Heart right ventricle (tissue), 16 donors: Measurements from ENCODE around the gene RASAL2. TPM values are rescaled to one million over a fixed set of nuclear protein-coding genes. Genes with fewer than 3 reads are reported as not detected.

ENCODE experiments used
- ATAC-seq, 8 donors: fragments of 200-7000 bp; cut with Tn5 transposase; one replicate each; pipeline ENCODE4 v1.9.1; 2020; ENCODE audit warnings: mild to moderate bottlenecking in 8 of 8, moderate library complexity in 8 of 8, moderate number of reproducible peaks in 1 of 8
- DNase-seq, 2 donors: peaks; one replicate each; pipeline ENCODE4 v3.0.0-alpha.2; 2020
- H3K27ac ChIP-seq, 10 donors: fragments of 200-600 bp; sonication (generic) in 2 of 10; one replicate each; pipeline versions ENCODE4 v1.5.0 to v1.8.0; 2020 to 2022; ENCODE audit warnings: mild to moderate bottlenecking in 3 of 10
- H3K27me3 ChIP-seq, 7 donors: fragments of 200-600 bp; one replicate each; pipeline ENCODE4 v1.8.0; 2021 to 2022; ENCODE audit warnings: mild to moderate bottlenecking in 2 of 7
- H3K36me3 ChIP-seq, 9 donors: fragments of 200-600 bp; sonication (generic) in 1 of 9; one replicate each; pipeline versions ENCODE4 v1.5.0 to v1.8.0; 2020 to 2022; ENCODE audit warnings: mild to moderate bottlenecking in 2 of 9
- H3K4me1 ChIP-seq, 9 donors: fragments of 200-600 bp; sonication (generic) in 1 of 9; one replicate each; pipeline versions ENCODE4 v1.5.0 to v1.8.0; 2020 to 2022; ENCODE audit warnings: mild to moderate bottlenecking in 4 of 9
- H3K4me3 ChIP-seq, 10 donors: fragments of 200-600 bp; sonication (generic) in 2 of 10; one replicate each; pipeline versions ENCODE4 v1.5.0 to v1.8.0; 2020 to 2022; ENCODE audit warnings: mild to moderate bottlenecking in 7 of 10, moderate library complexity in 2 of 10
- H3K9me3 ChIP-seq, 11 donors: fragments of 200-600 bp in 10 of 11; sonication (generic) in 2 of 11; one replicate each; pipeline versions ENCODE4 v1.5.0 to v1.8.0; 2013 to 2022; ENCODE audit warnings: mild to moderate bottlenecking in 2 of 11, control low read depth in 1 of 11, moderate library complexity in 1 of 11
- CTCF ChIP-seq, 9 donors: fragments of 200-600 bp; sonication (generic) in 2 of 9; IDR thresholded peaks; one replicate each; pipeline versions ENCODE4 v1.5.0 to v1.8.0; 2021 to 2022; ENCODE audit warnings: antibody characterized with exemption in 9 of 9, mild to moderate bottlenecking in 5 of 9, moderate library complexity in 1 of 9
- WGBS, 2 donors: extraction: QIAGEN DNeasy Blood & Tissue Kit; methylation state at CpG; one replicate each; pipeline ENCODE4 v1.1.7; 2013; ENCODE audit warnings: inconsistent platforms in 1 of 2; 5-methylcytosine and 5-hydroxymethylcytosine counted together
- intact Hi-C, 10 donors: fragments of 100-400 bp; cut with DNase I; formaldehyde crosslinking; loops; one replicate each; pipeline versions ENCODE4 v1.11.1 to v1.14.2; 2022
- polyA plus RNA-seq, 2 donors: library from polyadenylated mRNA; stranded (reverse); fragments of 200-250 nt; gene quantifications; one replicate each; pipeline ENCODE4 v1.2.3, GENCODE V29; 2013
- total RNA-seq, 10 donors: library from RNA; stranded (reverse); fragmentation: NEBNext Ultra II Directional in 3 of 10; extraction: Animal tissue kit (Norgen Biotek cat#: 25700) in 3 of 10; gene quantifications; one replicate each; pipeline versions ENCODE4 v1.2.1 to v1.2.4, GENCODE V29; 2021 to 2023
- donor health status: Arrhythmogenic right ventricular cardiomyopathy.
- donor health status: ischemic (EF 13 %, LVEDD 7.1; RV severe dilation, severe dysfunction).
- donor health status: healthy with polysubstance abuse.
- donor health status: DM: no; HTN: yes; CAD: no.
- donor health status: DM: no; HTN: no; CAD: no.
- donor health status: ischemic (EF 25% LVEDD 6.9; RV normal size, moderate dysfunction).
- donor health status: ischemic (EF 25% LVEDD 5.7; RV mildly dilated, moderate dysfunction).
- donor health status: healthy.
- donor health status: DM: yes; HTN: yes; CAD: no.
- donor health status: Ischemic cardiomyopathy.
- donor health status: ischemic (EF 35%, LVEDD 5.7; RV mildly dilated, moderate dysfunction).
- donor health status: nonischemic (EF 11% LVEDD 7.7; RV severe dilation, severe dysfunction).
- donor health status: DM: yes; HTN: yes; CAD: no.
- donor health status: PGD.
- donor health status: ischemic (EF 29% LVEDD 5.4; RV normal size, mild dysfunction).
- donor health status: nonischemic (EF 23%, LVEDD 6.1; RV moderate dilation, normal function).

Gene RASAL2
- total and polyA plus RNA-seq, 12 donors = 3.5 to 59.8 (median 36.2) TPM

GRCh38 chr1:178464566-178464965 lies 370.7 kb downstream of the RASAL2 start:
- Histone ChIP-seq H3K27me3 (no peaks in the 10 kb centered on the region), H3K4me3 (no peak overlapping the region), H3K36me3 (peaks cover 0 to 66% (median 32%) of the 10 kb centered on the region in 9 donors), H3K9me3 (no peaks in the 10 kb centered on the region), H3K4me1 (peaks cover 0 to 20% (median 6%) of the 10 kb centered on the region in 9 donors), H3K27ac (no peak overlapping the region)
- no peak for DNase-seq
- no peak for ATAC-seq
- intact Hi-C loops = loop anchor here in 1 of 10 donors (5.0 kb wide), 1 partner anchor 152 kb away; no protein-coding TSS in a partner anchor
- no peak for TF ChIP-seq CTCF (IDR thresholded peaks at IDR 0.05)

- Histone ChIP-seq H3K9me3 (no peaks in the 10 kb centered on the region), H3K4me3 (no peak overlapping the region), H3K27ac (no peak overlapping the region), H3K4me1 (peaks cover 0 to 16% (median 6%) of the 10 kb centered on the region in 9 donors), H3K27me3 (no peaks in the 10 kb centered on the region), H3K36me3 (peaks cover 0 to 69% (median 32%) of the 10 kb centered on the region in 9 donors)
- DNase-seq = no peak
- no peak for TF ChIP-seq CTCF (IDR thresholded peaks at IDR 0.05)
- no peak for ATAC-seq
- intact Hi-C loops = no loop called here
Observed at GRCh38 chr1:178465011-178465410, 371.1 kb downstream of the RASAL2 start.

GRCh38 chr1:178467837-178468236 lies 373.9 kb downstream of the RASAL2 start:
- no peak for TF ChIP-seq CTCF (IDR thresholded peaks at IDR 0.05)
- H3K27me3 ChIP-seq = no peaks in the 10 kb centered on the region
- intact Hi-C loops = no loop called here
- ATAC-seq = peak in 1 of 8 donors; percentile 39
- no peak overlapping the region for H3K4me3 ChIP-seq
- DNase-seq = no peak
- H3K9me3 ChIP-seq = no peaks in the 10 kb centered on the region
- peaks cover 0 to 6% (median 0%) of the 10 kb centered on the region in 9 donors for H3K4me1 ChIP-seq
- H3K27ac ChIP-seq = no peak overlapping the region
- H3K36me3 ChIP-seq = peaks cover 0 to 97% (median 32%) of the 10 kb centered on the region in 9 donors

- H3K27ac ChIP-seq = no peak overlapping the region
- ATAC-seq (peak in 3 of 8 donors; percentile 24 to 33 (median 25)), DNase-seq (no peak)
- no peaks in the 10 kb centered on the region for H3K9me3 ChIP-seq
- H3K36me3 ChIP-seq = peaks cover 0 to 100% (median 37%) of the 10 kb centered on the region in 9 donors
- no peaks in the 10 kb centered on the region for H3K27me3 ChIP-seq
- H3K4me1 ChIP-seq = peaks cover 0 to 6% (median 0%) of the 10 kb centered on the region in 9 donors
- 47 to 51% methylated on average over 5 of the region's 5 CpGs for WGBS, 2 donors
- intact Hi-C loops = no loop called here
- TF ChIP-seq CTCF (IDR thresholded peaks at IDR 0.05) = no peak
- no peak overlapping the region for H3K4me3 ChIP-seq
Observed at GRCh38 chr1:178470411-178470960, 376.6 kb downstream of the RASAL2 start.
